Measurements from ENCODE around the gene RPS29.

- no peak for TF ChIP-seq CTCF (IDR thresholded peaks at IDR 0.05)
- TF ChIP-seq POLR2A (IDR thresholded peaks at IDR 0.05) = no peak
Measured at GRCh38 chr14:49582113-49582977, 3.8 kb downstream of the RPS29 start.
